B cell (primary cell): ENCODE results near the gene LZTS2. TPM values are rescaled to one million over a fixed set of nuclear protein-coding genes. Genes with fewer than 3 reads are reported as not detected.

Experiments
- ATAC-seq: fragments of 200-7000 bp; cut with Tn5 transposase; one replicate; pipeline ENCODE4 v1.10.0; 2021; ENCODE audit warnings: low read depth, mild to moderate bottlenecking, moderate number of reproducible peaks, moderate library complexity
- CTCF ChIA-PET: fragments of 350-600 bp; sonication (Branson Sonifier 250); formaldehyde crosslinking; loops from one replicate; lab custom pipeline; 2021; ENCODE audit warnings: antibody characterized with exemption, inconsistent platforms; lab: Charles Lee
- POLR2A ChIA-PET: fragments of 350-600 bp; sonication (Branson Sonifier 250); formaldehyde crosslinking; loops from one replicate; lab custom pipeline; 2021; ENCODE audit warnings: antibody characterized with exemption; lab: Charles Lee
- DNase-seq: peaks from one replicate; pipeline ENCODE4 v3.0.0; 2013
- H2AFZ ChIP-seq: 2 replicates; pipeline ENCODE4 v1.6.1; 2012; ENCODE audit warnings: mild to moderate bottlenecking, low read depth, low read length; ENCODE audit not compliant: insufficient read depth, poor library complexity, severe bottlenecking
- H3K27ac ChIP-seq, 2 donors: 1 replicate in 1 of 2; 2 replicates in 1 of 2; pipeline ENCODE4 v1.5.1; 2012 to 2013; ENCODE audit warnings: low read length in 2 of 2, mild to moderate bottlenecking in 2 of 2, moderate library complexity in 1 of 2
- H3K27me3 ChIP-seq, 4 experiments: fragments of 200-600 bp in 1 of 4; sonication (generic) in 1 of 4; replicated peaks in 1 of 4; 1 replicate in 2 of 4; 2 replicates in 2 of 4; pipeline versions ENCODE4 v1.6.1 to v1.7.0; 2013 to 2016; ENCODE audit warnings: low read length in 3 of 4, mild to moderate bottlenecking in 2 of 4, mixed read lengths in 1 of 4, moderate library complexity in 1 of 4; ENCODE audit not compliant: insufficient read depth in 4 of 4, control insufficient read depth in 3 of 4; ENCODE audit errors: control extremely low read depth in 1 of 4
- H3K36me3 ChIP-seq, 2 experiments: replicated peaks in 1 of 2; 1 replicate in 1 of 2; 2 replicates in 1 of 2; pipeline versions ENCODE4 v1.6.1 to v1.7.1; 2013; ENCODE audit warnings: low read length in 1 of 2; ENCODE audit not compliant: insufficient read depth in 2 of 2, control insufficient read depth in 1 of 2; ENCODE audit errors: control extremely low read depth in 1 of 2, extremely low read depth in 1 of 2
- H3K4me1 ChIP-seq, 2 donors: fragments of 200-600 bp in 1 of 2; sonication (generic) in 1 of 2; 1 replicate in 1 of 2; 2 replicates in 1 of 2; pipeline versions ENCODE4 v1.5.1 to v1.6.1; 2013 to 2017; ENCODE audit warnings: low read length in 2 of 2; ENCODE audit not compliant: control insufficient read depth in 2 of 2, insufficient read depth in 2 of 2
- H3K4me2 ChIP-seq: replicated peaks from 2 replicates; pipeline ENCODE3; 2012; ENCODE audit warnings: mild to moderate bottlenecking, low read depth, low read length; ENCODE audit not compliant: poor library complexity, severe bottlenecking
- H3K4me3 ChIP-seq, 5 experiments: fragments of 200-600 bp in 1 of 5; sonication (generic) in 1 of 5; 1 replicate in 3 of 5; 2 replicates in 2 of 5; pipeline versions ENCODE4 v1.5.1 to v1.7.0; 2011 to 2016; ENCODE audit warnings: low read length in 4 of 5, mild to moderate bottlenecking in 4 of 5, low read depth in 2 of 5, control low read depth in 1 of 5, moderate library complexity in 1 of 5; ENCODE audit not compliant: insufficient read depth in 1 of 5; ENCODE audit errors: control extremely low read depth in 1 of 5, extremely low read depth in 1 of 5
- H3K79me2 ChIP-seq: fragments of 200-600 bp; sonication (generic); one replicate; pipeline ENCODE4 v1.6.0; 2016; ENCODE audit warnings: low read length; ENCODE audit not compliant: control insufficient read depth, insufficient read depth
- H3K9ac ChIP-seq: fragments of 200-600 bp; sonication (generic); 2 replicates; pipeline ENCODE4 v1.6.1; 2017; ENCODE audit warnings: mild to moderate bottlenecking, low read length, moderate library complexity
- H3K9me3 ChIP-seq, 3 donors: one replicate each; pipeline versions ENCODE4 v1.6.1 to v1.7.1; 2013; ENCODE audit warnings: low read length in 2 of 3; ENCODE audit not compliant: control insufficient read depth in 2 of 3, insufficient read depth in 1 of 3; ENCODE audit errors: control extremely low read depth in 1 of 3
- H4K20me1 ChIP-seq: 2 replicates; pipeline ENCODE4 v1.6.0; 2012; ENCODE audit warnings: mild to moderate bottlenecking, low read length; ENCODE audit not compliant: insufficient read depth, control insufficient read depth, poor library complexity, severe bottlenecking
- H3K27ac Mint-ChIP-seq: one replicate; pipeline ENCODE4 v1.8.0; 2021; ENCODE audit warnings: mixed read lengths
- H3K27me3 Mint-ChIP-seq: one replicate; pipeline ENCODE4 v1.8.0; 2021; ENCODE audit warnings: mixed read lengths
- H3K4me1 Mint-ChIP-seq: one replicate; pipeline ENCODE4 v1.8.0; 2021; ENCODE audit warnings: mixed read lengths
- H3K4me3 Mint-ChIP-seq: one replicate; pipeline ENCODE4 v1.8.0; 2021; ENCODE audit warnings: mixed read lengths
- H3K9me3 Mint-ChIP-seq: one replicate; pipeline ENCODE4 v1.8.0; 2022; ENCODE audit warnings: mixed read lengths; ENCODE audit not compliant: insufficient read depth
- CTCF ChIP-seq: fragments of 200-600 bp; IDR thresholded peaks from one replicate; pipeline ENCODE4 v1.8.0; 2022; ENCODE audit warnings: antibody characterized with exemption, mild to moderate bottlenecking
- EZH2 ChIP-seq: IDR thresholded peaks from 2 replicates; pipeline ENCODE4 v1.6.1; 2012; ENCODE audit warnings: borderline replicate concordance, low read depth, mild to moderate bottlenecking, moderate library complexity, low read length; ENCODE audit not compliant: insufficient read depth, poor library complexity, severe bottlenecking
- WGBS: methylation state at CpG from one replicate; pipeline ENCODE4 v1.1.5; 2013; ENCODE audit warnings: missing lambda C conversion rate; ENCODE audit not compliant: insufficient coverage; 5-methylcytosine and 5-hydroxymethylcytosine counted together
- intact Hi-C: fragments of 100-400 bp; cut with micrococcal nuclease; formaldehyde crosslinking; loops from one replicate; pipeline ENCODE4 v1.10.0; 2022
- polyA plus RNA-seq: library from polyadenylated mRNA; depleted of rRNA; stranded (reverse); fragments of >200 nt; gene quantifications from 2 replicates; pipeline ENCODE4 v1.2.3, GENCODE V29; 2012
- total RNA-seq, 2 donors: library from RNA; stranded (reverse); fragments of 120-200 nt in 1 of 2; gene quantifications; 1 replicate in 1 of 2; 2 replicates in 1 of 2; pipeline versions ENCODE4 v1.2.3 to v1.2.4, GENCODE V29; 2013 to 2022

The LZTS2 gene
- total and polyA plus RNA-seq, 2 donors (not counting 1 experiment from before 2014, with no cell fraction given), result 23.2 to 36.9 TPM

GRCh38 chr10:101007915-101008822 lies 8.6 kb downstream of the LZTS2 start:
- intact Hi-C loops, result no loop called here
- Mint-ChIP-seq H3K4me3 (no peak overlapping the region), H3K4me1 (peaks cover 7% of the 10 kb centered on the region), H3K27ac (no peak overlapping the region), H3K9me3 (no peaks in the 10 kb centered on the region), H3K27me3 (no peaks in the 10 kb centered on the region)
- no peaks in the 10 kb centered on the region for H3K9me3 ChIP-seq
- TF ChIP-seq CTCF (no peak), EZH2 (no peak)
- no peaks in the 10 kb centered on the region for H4K20me1 ChIP-seq
- H3K4me3 ChIP-seq, result no peak overlapping the region
- WGBS, result 89% methylated on average over 11 of the region's 13 CpGs
- H3K27me3 ChIP-seq, result no peaks in the 10 kb centered on the region
- POLR2A ChIA-PET, result no interaction called here
- H3K79me2 ChIP-seq, result no peaks in the 10 kb centered on the region
- no peak for DNase-seq
- H3K4me2 ChIP-seq, result no peak overlapping the region
- H3K4me1 ChIP-seq, result peaks cover 5 to 6% of the 10 kb centered on the region in 2 donors
- no peak overlapping the region for H3K9ac ChIP-seq
- H2AFZ ChIP-seq, result no peak overlapping the region
- CTCF ChIA-PET, result interaction anchor here (0.7 to 1.7 kb wide), 4 partner anchors 9 to 53 kb away, joined by 3 to 10 read pairs (median 4); partner anchors contain the start of genes KAZALD1 and LZTS2
- no peak for ATAC-seq
- H3K27ac ChIP-seq, result no peak overlapping the region
- peaks cover 0 to 7% of the 10 kb centered on the region in 2 experiments for H3K36me3 ChIP-seq
